AG08396 (cell line): Measurements from ENCODE around the gene IKBKE.

ENCODE experiments used
- DNase-seq: peaks from one replicate; pipeline ENCODE4 v3.0.0; 2012; ENCODE audit warnings: low spot score, mixed read lengths

The IKBKE gene

DNA sequence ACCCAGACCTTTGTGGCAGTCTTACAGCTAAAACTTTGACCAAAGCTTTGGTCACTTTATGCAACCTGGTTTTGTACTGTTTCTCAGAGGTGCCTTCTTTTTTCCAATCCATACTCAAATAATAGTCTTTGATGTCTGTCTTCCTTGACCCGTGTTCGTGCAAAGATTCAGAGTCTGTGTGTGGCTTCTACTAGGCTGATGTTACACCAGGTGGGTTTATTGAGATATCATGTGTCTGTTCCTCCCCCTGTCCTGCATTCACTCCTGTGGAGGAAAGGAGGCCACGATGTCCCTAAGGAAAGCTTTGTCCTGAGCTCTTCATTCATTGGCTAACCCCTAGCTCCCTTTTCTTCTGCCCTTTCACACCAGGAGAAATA, 15.0 kb upstream of the IKBKE start:
- no peak for DNase-seq

DNA sequence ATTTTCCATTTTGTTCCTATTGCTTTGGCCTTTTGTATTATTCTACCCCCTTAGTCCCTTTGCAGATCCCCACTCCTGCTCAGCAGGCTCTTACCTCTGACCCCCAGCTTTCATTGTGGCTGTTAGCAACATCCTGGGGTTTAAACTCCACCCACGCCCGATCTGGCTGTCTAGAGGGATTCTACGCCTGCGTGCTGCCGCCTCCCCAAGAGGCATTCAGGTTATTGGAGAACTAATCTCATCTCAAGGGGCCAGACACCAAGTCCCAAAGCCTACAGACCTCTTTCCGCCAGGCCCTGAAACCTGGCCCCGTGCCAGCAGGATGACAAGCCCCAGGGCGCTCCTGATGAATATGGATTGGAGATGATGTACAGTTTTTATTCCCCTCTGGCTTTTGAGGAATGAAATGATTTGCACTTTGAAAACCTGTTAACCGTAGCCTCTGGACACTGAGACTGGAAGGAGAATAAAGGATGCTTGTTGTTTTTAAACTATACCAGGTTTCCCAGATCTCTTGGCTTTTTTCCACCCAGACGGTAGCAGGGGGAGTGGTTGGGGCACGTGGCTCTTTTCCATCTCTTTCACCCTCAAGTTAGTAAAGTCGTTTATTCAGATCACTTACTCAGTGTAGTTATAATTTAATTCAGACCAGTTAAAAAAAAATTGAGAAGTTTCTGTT, 14.5 kb upstream of the IKBKE start:
- DNase-seq, result no peak

DNA sequence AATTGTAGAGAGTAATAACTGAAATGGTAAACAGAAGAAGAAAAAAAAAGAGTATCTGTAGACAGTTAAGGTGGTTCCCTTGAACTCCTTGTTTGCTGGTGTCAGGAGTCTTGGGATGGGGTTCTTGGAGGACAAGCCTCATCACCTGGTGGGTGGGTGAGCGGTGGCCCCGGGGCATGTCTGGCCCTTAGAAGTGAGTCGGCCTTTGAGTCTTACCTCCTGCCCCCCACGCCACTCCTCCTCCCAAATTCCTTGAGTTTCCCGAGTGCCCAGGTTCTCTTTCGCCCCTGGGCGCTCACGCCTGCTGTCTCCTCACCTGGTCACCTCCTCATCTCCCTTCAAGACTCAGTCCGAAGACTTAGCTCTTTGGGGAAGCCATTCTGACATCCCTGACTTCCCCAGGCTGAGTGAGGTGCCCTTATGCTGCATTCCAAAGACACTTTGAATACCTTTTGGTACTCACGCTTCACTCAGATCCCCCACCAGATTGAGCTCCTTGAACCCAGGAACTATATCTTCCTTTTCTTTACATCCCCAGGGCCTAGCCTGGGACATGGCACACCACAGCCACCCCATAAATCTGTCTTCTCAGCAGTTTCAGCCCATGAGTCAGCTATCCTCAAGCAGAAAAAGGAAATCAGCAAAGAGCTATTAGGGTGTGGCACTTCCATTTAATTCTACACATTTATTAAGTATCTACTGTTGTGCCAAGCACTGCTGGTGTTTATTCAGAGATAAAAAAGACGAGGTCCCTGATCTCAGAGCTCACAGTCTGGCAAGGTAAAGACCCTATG, 13.5 kb upstream of the IKBKE start:
- no peak for DNase-seq

- no peak for DNase-seq
These were observed 12.7 kb upstream of the IKBKE start for GRCh38 chr1:206457408-206458120.

DNA sequence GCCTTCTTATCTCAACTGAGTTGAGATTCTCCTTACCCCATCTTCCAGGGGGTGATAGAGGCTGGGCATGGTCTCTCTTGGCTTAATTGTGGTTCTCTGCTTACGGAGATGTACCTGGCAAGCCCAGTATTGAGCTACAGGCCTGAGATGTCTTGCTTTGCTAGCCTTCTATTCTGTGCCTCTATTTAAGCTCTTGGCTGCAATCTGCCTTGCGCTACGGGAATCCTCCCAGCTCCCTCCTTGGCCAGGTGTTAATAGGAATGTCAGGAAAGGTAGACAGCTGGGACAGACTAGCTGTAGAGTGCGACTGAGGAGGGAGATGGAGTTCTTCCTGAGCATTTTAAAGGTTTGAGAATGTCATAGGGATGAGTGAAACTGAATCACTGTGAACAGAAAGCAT, 10.6 kb upstream of the IKBKE start:
- no peak for DNase-seq

DNA sequence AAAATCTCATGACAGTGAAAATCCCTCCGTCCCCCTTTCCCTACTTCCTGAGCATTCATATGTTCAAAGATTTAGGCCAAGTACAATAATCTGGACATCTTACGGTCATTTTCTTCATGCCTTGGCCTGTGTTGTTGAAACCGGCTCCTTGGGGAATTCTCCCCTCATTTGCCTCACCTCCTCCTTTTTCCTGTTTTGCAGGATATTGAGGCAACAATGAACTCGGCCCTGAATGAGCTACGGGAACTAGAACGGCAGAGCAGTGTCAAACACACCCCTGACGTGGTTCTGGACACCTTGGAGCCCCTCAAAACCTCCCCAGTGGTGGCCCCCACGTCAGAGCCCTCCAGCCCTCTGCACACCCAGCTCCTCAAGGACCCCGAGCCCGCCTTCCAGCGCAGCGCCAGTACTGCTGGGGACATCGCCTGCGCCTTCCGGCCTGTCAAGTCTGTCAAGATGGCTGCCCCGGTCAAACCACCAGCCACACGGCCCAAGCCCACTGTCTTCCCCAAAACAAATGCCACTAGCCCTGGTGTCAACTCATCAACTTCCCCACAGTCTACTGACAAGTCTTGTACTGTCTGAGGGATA, 9.3 kb upstream of the IKBKE start:
- DNase-seq, result no peak

DNA sequence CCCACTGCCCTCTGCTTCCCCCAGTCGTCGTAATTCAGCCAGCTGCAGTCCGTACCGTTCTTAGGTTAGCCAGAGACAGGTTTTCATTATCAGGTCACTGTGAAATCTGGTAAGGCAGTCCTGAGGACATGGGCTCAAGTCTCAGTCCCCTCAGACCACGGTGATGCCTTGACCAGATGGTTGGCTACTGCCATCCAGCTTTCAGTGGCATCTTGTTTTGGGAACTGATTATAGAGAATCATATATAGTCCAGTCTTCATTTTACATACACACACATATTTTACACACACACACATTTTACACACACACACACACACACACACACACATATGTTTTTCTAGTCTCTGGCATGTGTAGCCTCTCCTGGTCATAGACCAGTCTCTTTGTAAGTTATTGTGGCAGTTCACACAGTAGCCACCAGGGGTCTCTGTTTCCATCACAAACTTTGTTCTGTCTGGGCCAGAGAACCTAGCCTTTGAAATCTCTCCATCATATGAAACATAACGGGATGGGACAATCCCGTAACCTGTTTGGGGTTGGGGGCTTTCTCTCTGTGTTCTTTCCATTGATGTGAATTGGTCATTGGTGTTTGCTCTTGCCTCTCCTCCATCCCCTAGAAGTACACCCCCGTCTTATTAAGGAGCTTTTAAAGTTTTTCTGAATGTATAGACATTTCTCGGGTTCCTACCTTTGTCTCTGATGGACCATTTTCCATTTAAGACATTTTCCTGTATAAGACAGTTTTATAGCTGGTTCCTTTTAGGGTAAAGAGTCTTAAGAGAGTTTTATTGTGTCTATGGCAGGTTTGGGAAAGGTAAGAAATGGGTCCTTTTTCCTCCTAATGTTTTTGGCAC, 8.4 kb upstream of the IKBKE start:
- DNase-seq, result peak; percentile 76

DNA sequence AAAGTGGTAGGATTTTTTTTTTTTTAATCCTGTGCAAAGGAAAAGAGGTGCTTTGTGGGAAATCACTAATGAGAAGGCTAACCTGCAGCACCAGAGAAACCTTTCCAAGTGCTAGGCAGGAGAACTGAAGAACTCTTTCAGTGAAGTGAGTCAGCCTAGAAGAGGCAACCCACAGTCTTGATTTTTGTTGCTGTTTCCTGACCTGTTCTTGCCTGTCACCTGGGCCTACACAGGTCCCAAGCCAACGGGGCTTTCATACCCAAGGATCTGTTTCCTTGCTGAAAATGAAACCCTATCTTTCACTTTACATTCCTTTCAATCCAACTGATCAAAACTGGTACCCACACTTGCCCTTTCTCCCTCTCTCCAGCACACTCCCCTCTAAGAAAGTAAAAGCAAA, 7.1 kb upstream of the IKBKE start:
- DNase-seq, result no peak

DNA sequence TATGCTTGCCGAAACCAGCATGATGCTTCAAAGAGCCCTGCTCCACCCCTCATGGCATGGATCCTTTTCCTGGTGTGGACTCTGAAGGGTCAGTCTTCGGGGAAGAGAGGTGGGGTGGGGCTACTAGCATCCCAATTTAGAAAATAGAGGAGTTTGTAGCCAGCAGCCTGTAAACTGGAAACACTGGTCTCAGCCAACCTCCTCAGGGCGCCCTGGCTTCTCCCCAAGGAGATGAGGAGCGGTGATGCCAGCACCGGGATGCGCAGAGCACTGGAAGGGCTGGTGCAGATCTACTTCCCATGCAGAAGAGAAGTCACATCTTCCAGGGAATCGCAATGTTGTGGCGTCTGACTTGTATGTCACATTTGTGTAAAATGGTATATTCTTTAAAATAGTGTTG, 6.4 kb upstream of the IKBKE start:
- no peak for DNase-seq

DNA sequence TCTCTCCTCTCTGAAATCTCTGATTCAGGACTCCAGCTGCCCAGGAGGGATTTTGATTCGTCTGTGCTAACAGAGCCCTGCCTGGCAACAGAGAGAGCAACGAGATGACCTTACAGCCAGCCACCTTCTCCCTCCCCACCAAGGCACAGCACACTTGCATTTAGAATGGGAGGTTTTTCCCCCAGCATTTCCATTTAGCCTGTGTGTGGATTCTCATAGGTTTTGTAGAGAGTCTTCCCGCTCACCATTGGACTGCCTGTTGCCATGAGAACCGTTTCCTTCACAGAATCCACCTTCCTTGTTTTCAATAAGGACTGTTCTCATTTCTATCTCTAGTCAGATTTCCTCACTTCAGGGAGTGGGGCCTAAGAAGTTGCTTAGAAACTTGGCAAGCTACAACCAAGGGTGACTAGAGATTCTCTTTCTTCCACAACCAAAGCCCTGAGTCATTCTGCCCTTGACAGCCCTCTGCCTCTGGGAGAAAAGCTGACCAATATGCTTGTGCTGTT, 5.8 kb upstream of the IKBKE start:
- DNase-seq, result peak; percentile 89

DNA sequence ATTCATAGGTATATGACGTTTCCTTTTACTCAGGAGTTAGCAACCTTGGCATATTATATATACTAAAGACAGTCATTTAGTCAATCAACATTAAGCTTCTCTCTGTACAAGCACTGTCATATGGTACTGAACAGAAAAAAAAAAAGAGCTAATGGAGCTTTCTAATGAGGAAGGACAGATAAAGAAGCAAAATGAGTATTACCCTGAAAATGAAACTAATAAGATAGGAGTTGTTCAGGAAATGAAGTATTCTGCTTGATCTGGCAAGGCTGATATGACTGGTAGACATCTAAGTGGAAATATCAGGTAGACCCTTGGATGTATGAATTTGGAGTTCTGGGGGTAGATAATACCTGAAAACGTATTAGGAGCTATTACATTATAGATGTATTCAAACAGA, 4.3 kb upstream of the IKBKE start:
- DNase-seq, result no peak

- no peak for DNase-seq
These were observed 3.2 kb upstream of the IKBKE start for GRCh38 chr1:206466840-206467649.

GRCh38 chr1:206467915-206468314, 2.4 kb upstream of the IKBKE start:
- DNase-seq, result no peak

GRCh38 chr1:206468571-206468970, 1.7 kb upstream of the IKBKE start:
- DNase-seq, result no peak

GRCh38 chr1:206469411-206469932, 804 bp upstream of the IKBKE start:
- DNase-seq, result no peak

- peak; percentile 71 for DNase-seq
These were observed 577 bp downstream of the IKBKE start for GRCh38 chr1:206470692-206471414.

DNA sequence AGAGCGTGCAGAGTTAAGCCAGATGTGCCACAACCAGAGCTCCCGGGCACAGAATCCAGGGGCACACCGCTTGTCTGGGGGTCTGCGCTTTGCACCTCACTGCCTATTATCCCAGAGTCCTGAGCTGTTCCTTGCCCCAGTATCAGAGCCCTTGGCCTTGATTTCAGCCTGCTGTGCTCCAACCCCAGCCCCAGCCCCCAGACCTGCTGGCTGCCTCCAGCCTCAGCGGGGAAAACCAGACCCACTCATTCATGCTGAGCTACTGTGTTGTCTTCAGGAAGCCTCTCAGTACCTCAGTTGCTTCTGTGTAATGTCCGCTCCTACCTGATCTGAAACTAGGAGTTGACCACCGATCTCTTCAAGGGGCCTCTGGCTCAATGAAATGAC, 1.1 kb downstream of the IKBKE start:
- DNase-seq, result no peak

DNA sequence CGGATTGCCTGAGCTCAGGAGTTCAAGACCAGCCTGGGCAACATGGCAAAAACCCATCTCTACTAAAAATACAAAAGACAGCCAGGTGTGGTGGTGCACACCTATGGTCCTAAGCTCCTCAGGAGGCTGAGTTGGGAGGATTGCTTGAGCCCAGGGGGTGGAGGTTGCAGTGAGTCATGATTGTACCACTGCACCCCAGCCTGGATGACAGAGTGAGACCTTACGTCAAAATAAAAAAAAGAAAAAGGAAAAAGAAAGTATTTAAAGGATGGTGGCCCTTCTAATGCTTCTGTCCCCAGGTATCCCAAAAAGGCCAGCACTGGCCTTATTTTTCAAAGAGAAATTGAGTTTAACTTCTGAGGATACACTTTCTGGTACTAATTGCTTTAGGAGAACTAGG, 1.7 kb downstream of the IKBKE start:
- no peak for DNase-seq

DNA sequence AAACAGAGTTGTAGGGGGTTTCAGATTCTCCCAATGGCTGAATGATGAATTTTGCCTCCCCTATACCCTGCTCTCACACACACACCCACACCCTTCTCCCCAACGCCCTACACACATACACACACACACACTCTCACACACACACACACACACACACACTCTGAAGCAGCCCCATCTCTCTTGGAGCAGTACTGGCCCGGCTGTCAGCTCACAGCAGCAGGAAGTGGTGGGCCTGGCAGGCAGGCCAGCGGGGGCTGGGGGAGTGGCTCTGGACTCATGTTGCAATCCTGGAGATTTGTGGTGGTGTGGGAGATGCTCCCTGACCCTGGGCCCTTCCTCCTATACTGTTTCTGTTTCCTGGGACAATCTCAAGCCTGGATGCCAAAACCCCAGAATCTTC, 2.2 kb downstream of the IKBKE start:
- DNase-seq, result peak; percentile 71

- no peak for DNase-seq
These were observed 2.6 kb downstream of the IKBKE start for GRCh38 chr1:206472886-206473285.
